ENCODE data around the gene CYLD.

DNA sequence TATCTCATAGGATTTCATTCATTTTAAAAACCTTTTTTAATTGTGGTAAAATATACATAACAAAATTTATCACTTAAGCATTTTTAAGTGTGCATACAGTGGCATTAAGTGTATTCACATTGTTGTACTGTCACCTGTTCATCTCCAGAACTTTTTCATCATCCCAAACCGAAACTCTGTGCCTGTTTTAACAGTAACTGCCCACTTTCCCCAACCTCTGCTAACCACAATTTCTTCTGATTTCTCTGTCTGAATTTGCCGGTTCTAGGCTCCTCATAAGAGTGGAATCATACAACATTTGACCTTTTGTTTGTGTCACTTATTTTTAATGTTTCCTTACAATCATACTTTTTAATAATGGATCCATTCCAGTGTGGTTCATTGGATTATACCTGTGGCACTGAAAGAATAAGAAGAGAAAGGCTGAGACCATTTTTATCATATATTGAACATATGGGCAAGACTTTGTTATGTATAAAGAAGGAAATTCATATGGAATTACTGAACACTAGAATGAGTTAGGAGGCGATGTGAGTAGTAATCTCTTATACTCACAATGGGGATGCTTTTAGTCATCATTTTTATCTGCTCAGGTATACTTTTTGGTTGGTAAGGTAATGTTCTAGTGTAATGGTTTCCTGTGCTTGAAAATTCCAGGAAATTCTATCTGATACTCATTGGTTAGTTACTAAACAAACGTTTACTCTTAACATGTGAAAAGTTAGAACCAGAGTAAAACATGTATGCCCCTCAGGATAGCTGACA lies 10.8 kb downstream of the CYLD start:
- TF ChIP-seq, protein P1, sequence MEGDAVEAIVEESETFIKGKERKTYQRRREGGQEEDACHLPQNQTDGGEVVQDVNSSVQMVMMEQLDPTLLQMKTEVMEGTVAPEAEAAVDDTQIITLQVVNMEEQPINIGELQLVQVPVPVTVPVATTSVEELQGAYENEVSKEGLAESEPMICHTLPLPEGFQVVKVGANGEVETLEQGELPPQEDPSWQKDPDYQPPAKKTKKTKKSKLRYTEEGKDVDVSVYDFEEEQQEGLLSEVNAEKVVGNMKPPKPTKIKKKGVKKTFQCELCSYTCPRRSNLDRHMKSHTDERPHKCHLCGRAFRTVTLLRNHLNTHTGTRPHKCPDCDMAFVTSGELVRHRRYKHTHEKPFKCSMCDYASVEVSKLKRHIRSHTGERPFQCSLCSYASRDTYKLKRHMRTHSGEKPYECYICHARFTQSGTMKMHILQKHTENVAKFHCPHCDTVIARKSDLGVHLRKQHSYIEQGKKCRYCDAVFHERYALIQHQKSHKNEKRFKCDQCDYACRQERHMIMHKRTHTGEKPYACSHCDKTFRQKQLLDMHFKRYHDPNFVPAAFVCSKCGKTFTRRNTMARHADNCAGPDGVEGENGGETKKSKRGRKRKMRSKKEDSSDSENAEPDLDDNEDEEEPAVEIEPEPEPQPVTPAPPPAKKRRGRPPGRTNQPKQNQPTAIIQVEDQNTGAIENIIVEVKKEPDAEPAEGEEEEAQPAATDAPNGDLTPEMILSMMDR (IDR thresholded peaks at IDR 0.05) = no peak
- no peak for TF ChIP-seq POLR2A (IDR thresholded peaks at IDR 0.05)

All from transverse colon (tissue), 3 donors.